H9 (cell line): Measurements from ENCODE around the gene TSPAN5. TPM values are rescaled to one million over a fixed set of nuclear protein-coding genes. Genes with fewer than 3 reads are reported as not detected.

Experiments used
- DNase-seq: peaks from one replicate; pipeline ENCODE4 v3.0.0-alpha.2; 2017
- H2AFZ ChIP-seq: one replicate; pipeline ENCODE4 v1.6.1; 2013; ENCODE audit warnings: mild to moderate bottlenecking, low read length, control low read depth, moderate library complexity
- H2AK5ac ChIP-seq: 2 replicates; pipeline ENCODE4 v1.6.1; 2013; ENCODE audit warnings: low read length, control low read depth, mixed read lengths; ENCODE audit not compliant: insufficient read length
- H2BK120ac ChIP-seq: one replicate; pipeline ENCODE4 v1.6.1; 2013; ENCODE audit warnings: low read depth, mild to moderate bottlenecking, low read length, control low read depth, inconsistent platforms; ENCODE audit not compliant: poor library complexity, severe bottlenecking
- H2BK12ac ChIP-seq: 2 replicates; pipeline ENCODE4 v1.6.1; 2013; ENCODE audit warnings: low read length, control low read depth, mixed read lengths, low read depth; ENCODE audit not compliant: insufficient read length
- H2BK15ac ChIP-seq: 2 replicates; pipeline ENCODE4 v1.6.1; 2013; ENCODE audit warnings: low read depth, low read length, control low read depth
- H2BK20ac ChIP-seq: one replicate; pipeline ENCODE4 v1.6.1; 2013; ENCODE audit warnings: low read depth, mild to moderate bottlenecking, low read length, control low read depth, inconsistent platforms; ENCODE audit not compliant: poor library complexity, severe bottlenecking
- H2BK5ac ChIP-seq: 2 replicates; pipeline ENCODE4 v1.6.1; 2013; ENCODE audit warnings: low read length, control low read depth, mixed read lengths; ENCODE audit not compliant: insufficient read length
- H3K14ac ChIP-seq: 2 replicates; pipeline ENCODE4 v1.6.1; 2013; ENCODE audit warnings: low read length, control low read depth; ENCODE audit not compliant: insufficient read depth
- H3K18ac ChIP-seq: 2 replicates; pipeline ENCODE4 v1.6.1; 2013; ENCODE audit warnings: low read depth, mild to moderate bottlenecking, mixed read lengths, low read length, control low read depth; ENCODE audit not compliant: insufficient read length
- H3K23ac ChIP-seq: 2 replicates; pipeline ENCODE4 v1.6.1; 2013; ENCODE audit warnings: low read length, control low read depth, mixed read lengths, low read depth; ENCODE audit not compliant: insufficient read length
- H3K23me2 ChIP-seq: 2 replicates; pipeline ENCODE4 v1.6.1; 2013; ENCODE audit warnings: low read depth, mild to moderate bottlenecking, mixed read lengths, low read length, control low read depth; ENCODE audit not compliant: insufficient read length, poor library complexity, severe bottlenecking
- H3K27ac ChIP-seq: 2 replicates; pipeline ENCODE4 v1.5.1; 2013; ENCODE audit warnings: low read length, control low read depth, mixed read lengths, low read depth; ENCODE audit not compliant: insufficient read length
- H3K27me3 ChIP-seq: 2 replicates; pipeline ENCODE4 v1.6.1; 2013; ENCODE audit warnings: low read length, control low read depth, inconsistent platforms; ENCODE audit not compliant: insufficient read depth
- H3K4ac ChIP-seq: 2 replicates; pipeline ENCODE4 v1.6.1; 2013; ENCODE audit warnings: low read depth, mild to moderate bottlenecking, control low read depth, inconsistent platforms, low read length, moderate library complexity
- H3K4me1 ChIP-seq: 2 replicates; pipeline ENCODE4 v1.6.1; 2013; ENCODE audit warnings: low read length, control low read depth, inconsistent platforms; ENCODE audit not compliant: insufficient read depth
- H3K4me2 ChIP-seq: 2 replicates; pipeline ENCODE4 v1.6.1; 2013; ENCODE audit warnings: low read length, control low read depth, mixed read lengths; ENCODE audit not compliant: insufficient read length, insufficient read depth
- H3K56ac ChIP-seq: 2 replicates; pipeline ENCODE4 v1.6.1; 2013; ENCODE audit warnings: low read depth, mild to moderate bottlenecking, mixed read lengths, low read length, control low read depth; ENCODE audit not compliant: insufficient read length
- H3K79me1 ChIP-seq: 2 replicates; pipeline ENCODE4 v1.6.1; 2013; ENCODE audit warnings: low read depth, mild to moderate bottlenecking, moderate library complexity, low read length, control low read depth, inconsistent platforms; ENCODE audit not compliant: insufficient read depth, poor library complexity, severe bottlenecking
- H3K79me2 ChIP-seq: 2 replicates; pipeline ENCODE4 v1.6.1; 2013; ENCODE audit warnings: low read length, control low read depth, inconsistent platforms; ENCODE audit not compliant: insufficient read depth
- H3K9ac ChIP-seq: 2 replicates; pipeline ENCODE4 v1.6.1; 2013; ENCODE audit warnings: low read length, control low read depth, mixed read lengths; ENCODE audit not compliant: insufficient read length; ENCODE audit errors: extremely low read depth
- H3K9me3 ChIP-seq: one replicate; pipeline ENCODE4 v1.6.1; 2013; ENCODE audit warnings: low read depth, low read length, inconsistent platforms; ENCODE audit not compliant: control insufficient read depth
- H3T11ph ChIP-seq: one replicate; pipeline ENCODE4 v1.6.1; 2013; ENCODE audit warnings: mild to moderate bottlenecking, low read length, control low read depth, inconsistent platforms
- H4K20me1 ChIP-seq: one replicate; pipeline ENCODE4 v1.6.1; 2013; ENCODE audit not compliant: control insufficient read depth, insufficient read length, insufficient read depth
- H4K5ac ChIP-seq: 2 replicates; pipeline ENCODE4 v1.6.1; 2013; ENCODE audit warnings: low read depth, mild to moderate bottlenecking, mixed read lengths, low read length, control low read depth; ENCODE audit not compliant: insufficient read length
- H4K8ac ChIP-seq: replicated peaks from 2 replicates; pipeline ENCODE4 v1.6.1; 2013; ENCODE audit warnings: low read length, control low read depth, mixed read lengths, low read depth; ENCODE audit not compliant: insufficient read length
- H4K91ac ChIP-seq: 2 replicates; pipeline ENCODE4 v1.6.1; 2013; ENCODE audit warnings: low read depth, mild to moderate bottlenecking, moderate library complexity, mixed read lengths, low read length, control low read depth; ENCODE audit not compliant: insufficient read length
- H3K27ac Mint-ChIP-seq, 3 experiments: 2 replicates in 2 of 3; 3 replicates in 1 of 3; pipeline ENCODE4 v1.8.0; 2020 to 2021; ENCODE audit warnings: mixed read lengths in 3 of 3, mild to moderate bottlenecking in 1 of 3, moderate library complexity in 1 of 3
- H3K27me3 Mint-ChIP-seq: 2 replicates; pipeline ENCODE4 v1.8.0; 2021; ENCODE audit warnings: low read depth, mild to moderate bottlenecking, moderate library complexity, mixed read lengths
- H3K36me3 Mint-ChIP-seq, 3 experiments: 2 replicates in 2 of 3; 3 replicates in 1 of 3; pipeline ENCODE4 v1.8.0; 2020 to 2021; ENCODE audit warnings: low read depth in 3 of 3, mixed read lengths in 3 of 3; ENCODE audit not compliant: insufficient read depth in 1 of 3
- H3K4me1 Mint-ChIP-seq, 2 experiments: 2 replicates each; pipeline ENCODE4 v1.8.0; 2020; ENCODE audit warnings: mixed read lengths in 2 of 2
- H3K4me3 Mint-ChIP-seq, 2 experiments: 2 replicates in 1 of 2; 3 replicates in 1 of 2; pipeline ENCODE4 v1.8.0; 2020 to 2021; ENCODE audit warnings: mild to moderate bottlenecking in 2 of 2, mixed read lengths in 2 of 2, moderate library complexity in 1 of 2
- H3K9me3 Mint-ChIP-seq, 2 experiments: 2 replicates in 1 of 2; 3 replicates in 1 of 2; pipeline ENCODE4 v1.8.0; 2020; ENCODE audit warnings: mild to moderate bottlenecking in 2 of 2, mixed read lengths in 2 of 2, moderate library complexity in 1 of 2
- WGBS: extraction: QIAGEN DNeasy Blood & Tissue Kit; methylation state at CpG from one replicate; pipeline ENCODE4 v1.1.7; 2013; ENCODE audit warnings: missing lambda C conversion rate, low lambda C conversion rate, mixed read lengths; ENCODE audit not compliant: insufficient read length; ENCODE audit errors: extremely low coverage; 5-methylcytosine and 5-hydroxymethylcytosine counted together
- total RNA-seq: library from RNA; stranded (reverse); gene quantifications from 2 replicates; pipeline ENCODE4 v1.2.1, GENCODE V29; 2021
- TF ChIP-seq, protein P1 (sequence below): fragments of 200-600 bp; sonication (generic); conservative IDR thresholded peaks from 3 replicates; pipeline ENCODE4 v1.8.0; 2021; ENCODE audit warnings: antibody characterized with exemption, mild to moderate bottlenecking

The TSPAN5 gene
- total RNA-seq, 1 experiment from 2014 or later: 7.0 TPM

DNA sequence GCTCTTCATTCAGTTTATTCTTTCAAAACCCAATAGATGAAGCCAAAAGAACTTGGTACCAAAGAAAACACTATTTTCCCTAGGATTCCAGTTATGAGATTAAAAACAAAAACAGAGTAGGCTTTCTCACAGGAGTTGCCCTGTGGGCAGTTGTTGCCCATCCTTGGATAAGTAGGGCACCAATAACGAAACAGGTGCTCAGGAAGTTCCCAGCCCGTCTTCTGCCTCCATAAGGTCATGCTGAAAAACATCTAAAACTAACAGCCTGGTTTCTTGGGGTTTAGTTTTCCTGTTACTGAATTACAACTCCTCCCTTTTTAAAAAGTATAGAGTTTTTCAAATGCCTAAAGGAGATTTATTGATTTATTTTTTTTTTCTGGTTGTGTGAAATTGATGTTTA lies 14.7 kb downstream of the TSPAN5 start:
- no peak overlapping the region for H3K4me2 ChIP-seq
- no peak overlapping the region for H4K91ac ChIP-seq
- no peak overlapping the region for H2AK5ac ChIP-seq
- H2BK12ac ChIP-seq: no peak overlapping the region
- H3K9ac ChIP-seq: no peak overlapping the region
- no peak overlapping the region for H2BK120ac ChIP-seq
- H3K4ac ChIP-seq: no peak overlapping the region
- Mint-ChIP-seq H3K4me1 (peaks cover 18 to 23% of the 10 kb centered on the region in 2 experiments), H3K36me3 (no peaks in the 10 kb centered on the region), H3K9me3 (no peaks in the 10 kb centered on the region), H3K27ac (peak overlapping the region in 2 of 3 experiments; percentile 38 to 66; a peak in 2 of 7 replicates), H3K4me3 (no peak overlapping the region), H3K27me3 (no peaks in the 10 kb centered on the region)
- no peak for DNase-seq
- no peak overlapping the region for H4K5ac ChIP-seq
- H3K9me3 ChIP-seq: no peaks in the 10 kb centered on the region
- H3K27ac ChIP-seq: no peak overlapping the region
- H3K23ac ChIP-seq: no peak overlapping the region
- H3K18ac ChIP-seq: no peak overlapping the region
- WGBS: no CpG with 5 or more reads among the region's 2 CpGs
- H2BK15ac ChIP-seq: no peak overlapping the region
- H2BK20ac ChIP-seq: no peak overlapping the region
- no peaks in the 10 kb centered on the region for H3K23me2 ChIP-seq
- H3K79me1 ChIP-seq: no peaks in the 10 kb centered on the region
- no peaks in the 10 kb centered on the region for H3K27me3 ChIP-seq
- TF ChIP-seq, protein P1, sequence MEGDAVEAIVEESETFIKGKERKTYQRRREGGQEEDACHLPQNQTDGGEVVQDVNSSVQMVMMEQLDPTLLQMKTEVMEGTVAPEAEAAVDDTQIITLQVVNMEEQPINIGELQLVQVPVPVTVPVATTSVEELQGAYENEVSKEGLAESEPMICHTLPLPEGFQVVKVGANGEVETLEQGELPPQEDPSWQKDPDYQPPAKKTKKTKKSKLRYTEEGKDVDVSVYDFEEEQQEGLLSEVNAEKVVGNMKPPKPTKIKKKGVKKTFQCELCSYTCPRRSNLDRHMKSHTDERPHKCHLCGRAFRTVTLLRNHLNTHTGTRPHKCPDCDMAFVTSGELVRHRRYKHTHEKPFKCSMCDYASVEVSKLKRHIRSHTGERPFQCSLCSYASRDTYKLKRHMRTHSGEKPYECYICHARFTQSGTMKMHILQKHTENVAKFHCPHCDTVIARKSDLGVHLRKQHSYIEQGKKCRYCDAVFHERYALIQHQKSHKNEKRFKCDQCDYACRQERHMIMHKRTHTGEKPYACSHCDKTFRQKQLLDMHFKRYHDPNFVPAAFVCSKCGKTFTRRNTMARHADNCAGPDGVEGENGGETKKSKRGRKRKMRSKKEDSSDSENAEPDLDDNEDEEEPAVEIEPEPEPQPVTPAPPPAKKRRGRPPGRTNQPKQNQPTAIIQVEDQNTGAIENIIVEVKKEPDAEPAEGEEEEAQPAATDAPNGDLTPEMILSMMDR: no peak
- peaks cover 4% of the 10 kb centered on the region for H3K79me2 ChIP-seq
- H4K8ac ChIP-seq: no peak overlapping the region
- no peaks in the 10 kb centered on the region for H4K20me1 ChIP-seq
- H2AFZ ChIP-seq: no peak overlapping the region
- H3K14ac ChIP-seq: no peak overlapping the region
- no peak overlapping the region for H3T11ph ChIP-seq
- H3K56ac ChIP-seq: no peak overlapping the region
- no peak overlapping the region for H2BK5ac ChIP-seq
- peaks cover 4% of the 10 kb centered on the region; the same call in 1 of the 2 replicates for H3K4me1 ChIP-seq
